Measurements from ENCODE around the gene C12orf75.

C12orf75 gene

DNA sequence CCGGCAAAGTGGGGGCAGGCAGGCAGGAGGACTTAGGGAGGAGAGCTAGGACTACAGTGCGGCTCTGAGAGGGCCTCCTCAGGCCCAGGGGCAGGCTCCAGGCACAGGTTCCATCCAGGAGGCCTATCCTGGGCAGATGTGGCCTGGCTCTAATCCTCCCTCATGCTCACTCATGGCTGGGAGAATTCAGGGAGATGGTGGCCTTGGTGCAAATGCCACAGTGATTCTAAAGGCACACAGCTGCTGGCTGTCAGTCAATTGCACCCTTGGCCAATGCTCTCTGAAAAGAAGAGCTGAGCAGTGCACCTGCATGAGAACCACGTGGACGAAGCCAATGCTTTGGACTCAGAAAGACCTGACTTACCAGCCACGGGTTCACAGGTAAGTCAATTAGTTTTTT, 89.6 kb downstream of the C12orf75 start:
- DNase-seq = no peak

DNA sequence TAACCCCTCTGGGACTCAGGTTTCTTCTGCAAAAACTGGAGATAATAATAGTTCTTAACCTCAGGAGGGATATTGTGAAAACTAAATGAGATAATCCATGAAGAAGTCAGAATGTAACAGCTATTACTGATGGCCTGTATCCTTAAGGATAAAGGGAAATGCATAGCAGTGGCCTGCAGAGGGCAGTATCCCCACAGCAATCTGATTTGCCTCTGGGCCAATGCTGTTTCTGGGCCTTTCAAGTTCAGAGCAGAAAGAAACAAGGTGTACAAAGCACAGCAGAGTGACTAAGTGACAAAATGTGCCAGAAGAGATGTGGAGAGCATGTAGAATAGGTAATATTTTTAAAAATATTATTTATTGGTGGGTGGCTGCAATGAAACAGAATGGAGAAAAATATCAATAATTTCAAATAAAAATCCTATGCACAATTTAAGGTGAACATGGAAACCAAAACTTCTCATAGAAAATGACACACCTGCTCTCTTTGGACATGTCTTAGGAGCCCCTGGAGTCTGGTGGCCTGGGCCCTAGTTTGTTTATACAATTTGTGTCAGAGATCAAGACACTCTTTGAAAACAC, 90.3 kb downstream of the C12orf75 start:
- no peak for DNase-seq

All from GF-D8 (cell line).